Prostate gland (tissue), 2 donors: ENCODE measurements around the gene CHURC1. TPM values are rescaled to one million over a fixed set of nuclear protein-coding genes. Genes with fewer than 3 reads are reported as not detected.

Experiments
- DNase-seq: peaks from one replicate; pipeline ENCODE4 v3.0.0-alpha.2; 2019; ENCODE audit warnings: low spot score
- H3K27ac ChIP-seq, 2 donors: fragments of 200-600 bp; sonication (generic); 2 replicates each; pipeline ENCODE4 v1.5.1; 2017 to 2019
- H3K27me3 ChIP-seq: fragments of 200-600 bp; sonication (generic); replicated peaks from 2 replicates; pipeline ENCODE4 v1.5.1; 2019; ENCODE audit not compliant: insufficient read depth
- H3K36me3 ChIP-seq, 2 donors: fragments of 200-600 bp; sonication (generic); 1 replicate in 1 of 2; 2 replicates in 1 of 2; pipeline versions ENCODE4 v1.5.1 to v1.8.1; 2017 to 2019
- H3K4me1 ChIP-seq: fragments of 200-600 bp; sonication (generic); replicated peaks from 2 replicates; pipeline ENCODE4 v1.5.1; 2019
- H3K4me3 ChIP-seq, 2 donors: fragments of 200-600 bp; sonication (generic); 2 replicates each; pipeline ENCODE4 v1.5.1; 2017 to 2019
- H3K9me3 ChIP-seq: fragments of 200-600 bp; sonication (generic); 2 replicates; pipeline ENCODE4 v1.5.1; 2017
- CTCF ChIP-seq, 4 experiments: fragments of 200-600 bp in 2 of 4; fragments of 450-650 bp in 2 of 4; sonication (generic) in 2 of 4; IDR thresholded peaks; 1 replicate in 3 of 4; 2 replicates in 1 of 4; pipeline ENCODE4 v1.5.1; 2016 to 2019; ENCODE audit warnings: antibody characterized with exemption in 4 of 4, mild to moderate bottlenecking in 2 of 4, moderate library complexity in 2 of 4
- POLR2A ChIP-seq: fragments of 450-650 bp; IDR thresholded peaks from one replicate; pipeline ENCODE4 v1.6.1; 2016; ENCODE audit warnings: antibody characterized with exemption, mild to moderate bottlenecking
- POLR2AphosphoS5 ChIP-seq: sonication (generic); formaldehyde crosslinking; IDR thresholded peaks from one replicate; pipeline ENCODE4 v1.6.1; 2017; ENCODE audit warnings: antibody characterized with exemption
- WGBS: methylation state at CpG from one replicate; pipeline ENCODE4 v1.1.5; 2018; 5-methylcytosine and 5-hydroxymethylcytosine counted together
- intact Hi-C: fragments of 100-400 bp; cut with DNase I; formaldehyde crosslinking; loops from one replicate; pipeline ENCODE4 v1.14.2; 2022
- total RNA-seq, 2 donors: library from RNA; depleted of rRNA; stranded (reverse); fragments of >200 nt; gene quantifications; one replicate each; pipeline ENCODE4 v1.1.0, GENCODE V29; 2016

The CHURC1 gene
- total RNA-seq, 2 donors from 2014 or later, result 47.8 to 49.2 TPM

- TF ChIP-seq CTCF (IDR thresholded peaks at IDR 0.05) (no peak), POLR2A (no peak), POLR2AphosphoS5 (no peak)
- Histone ChIP-seq H3K27me3 (no peaks in the 10 kb centered on the region), H3K27ac (no peak overlapping the region), H3K4me1 (no peaks in the 10 kb centered on the region), H3K9me3 (no peaks in the 10 kb centered on the region), H3K4me3 (no peak overlapping the region), H3K36me3 (peaks cover 0 to 3% of the 10 kb centered on the region in 2 donors)
- 96% methylated on average over 6 of the region's 6 CpGs for WGBS
- intact Hi-C loops, result no loop called here
- no peak for DNase-seq
Observed at GRCh38 chr14:64953661-64954060, 39.4 kb downstream of the CHURC1 start.

GRCh38 chr14:64954491-64955240 is 40.4 kb downstream of the CHURC1 start:
- Histone ChIP-seq H3K27ac (no peak overlapping the region), H3K9me3 (no peaks in the 10 kb centered on the region), H3K4me3 (no peak overlapping the region), H3K27me3 (no peaks in the 10 kb centered on the region), H3K4me1 (no peaks in the 10 kb centered on the region), H3K36me3 (peaks cover 0 to 3% of the 10 kb centered on the region in 2 donors)
- TF ChIP-seq POLR2AphosphoS5, result no peak
- intact Hi-C loops, result no loop called here
- WGBS, result 92% methylated on average over 9 of the region's 9 CpGs
- DNase-seq, result no peak

- intact Hi-C loops, result no loop called here
- WGBS, result 80% methylated on average over 6 of the region's 6 CpGs
- DNase-seq, result no peak
- Histone ChIP-seq H3K27ac (no peak overlapping the region), H3K4me1 (no peaks in the 10 kb centered on the region), H3K36me3 (peaks cover 0 to 3% of the 10 kb centered on the region in 2 donors), H3K9me3 (no peaks in the 10 kb centered on the region), H3K4me3 (no peak overlapping the region), H3K27me3 (no peaks in the 10 kb centered on the region)
- TF ChIP-seq CTCF (IDR thresholded peaks at IDR 0.05), result no peak
- no peak for TF ChIP-seq POLR2A
- TF ChIP-seq POLR2AphosphoS5, result no peak
Observed at GRCh38 chr14:64955297-64955696, 41.0 kb downstream of the CHURC1 start.

GRCh38 chr14:64956697-64957406 is 42.6 kb downstream of the CHURC1 start:
- H3K4me3 ChIP-seq, result no peak overlapping the region
- peaks cover 0 to 3% of the 10 kb centered on the region in 2 donors for H3K36me3 ChIP-seq
- TF ChIP-seq POLR2A (no peak), POLR2AphosphoS5 (peak; percentile 60)
- H3K27me3 ChIP-seq, result no peaks in the 10 kb centered on the region
- no peaks in the 10 kb centered on the region for H3K9me3 ChIP-seq
- 82% methylated on average over 8 of the region's 8 CpGs for WGBS
- no peak overlapping the region for H3K27ac ChIP-seq
- intact Hi-C loops, result no loop called here
- DNase-seq, result peak; percentile 53
- no peaks in the 10 kb centered on the region for H3K4me1 ChIP-seq

- Histone ChIP-seq H3K4me1 (no peaks in the 10 kb centered on the region), H3K4me3 (no peak overlapping the region), H3K27ac (no peak overlapping the region), H3K9me3 (no peaks in the 10 kb centered on the region), H3K36me3 (no peaks in the 10 kb centered on the region), H3K27me3 (no peaks in the 10 kb centered on the region)
- DNase-seq, result no peak
- 97% methylated on average over 2 of the region's 2 CpGs for WGBS
- intact Hi-C loops, result no loop called here
- TF ChIP-seq POLR2AphosphoS5 (no peak), CTCF (IDR thresholded peaks at IDR 0.05) (no peak)
Observed at GRCh38 chr14:64958201-64958600, 43.9 kb downstream of the CHURC1 start.
